GM12872 (cell line): ENCODE measurements around the gene HSPB6.
A peak's percentile ranks its signal among the peaks of the same experiment; 100 is the strongest.

ENCODE experiments used
- TF ChIP-seq, protein P1 (sequence below): IDR thresholded peaks from 3 replicates; pipeline ENCODE4 v1.5.1; 2011; ENCODE audit warnings: low read depth, mild to moderate bottlenecking, low read length, moderate library complexity; ENCODE audit not compliant: insufficient read depth

Gene HSPB6

DNA sequence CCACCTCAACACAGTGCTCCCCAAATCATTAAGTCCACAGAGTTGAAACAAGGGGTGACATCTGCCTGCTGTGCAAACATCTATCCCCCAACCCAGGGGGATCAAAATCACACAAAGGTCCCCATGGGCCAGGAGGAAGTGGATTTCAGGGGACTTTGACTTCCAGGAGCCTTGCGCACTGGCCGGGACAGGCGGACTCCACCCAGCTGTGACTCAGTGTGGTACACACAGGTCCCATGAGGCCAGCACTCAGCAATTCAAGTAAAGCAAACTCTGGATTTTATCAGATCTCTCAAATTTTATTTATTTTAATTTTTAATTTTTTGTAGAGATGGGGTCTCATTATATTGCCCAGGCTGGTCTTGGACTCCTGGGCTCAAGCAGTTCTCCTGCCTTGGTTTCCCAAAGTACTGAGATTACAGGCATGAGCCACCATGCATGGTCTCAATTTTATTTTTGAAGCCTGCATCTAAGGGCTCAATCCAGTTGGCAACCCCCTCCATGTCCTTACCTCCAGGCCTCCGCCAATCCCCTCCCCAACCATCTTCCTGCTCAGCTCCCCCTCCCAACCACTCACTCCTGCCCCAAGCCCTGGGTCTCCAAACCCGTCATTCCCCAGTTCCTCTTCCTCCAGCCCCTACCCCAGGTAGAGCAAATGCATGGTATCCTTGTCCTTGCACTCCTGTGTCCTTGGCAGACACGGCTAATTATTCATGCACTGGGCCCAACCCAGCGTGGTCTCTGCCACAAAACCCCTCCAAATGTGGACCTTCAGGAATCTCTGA is 36.7 kb upstream of the HSPB6 start:
- TF ChIP-seq, protein P1, sequence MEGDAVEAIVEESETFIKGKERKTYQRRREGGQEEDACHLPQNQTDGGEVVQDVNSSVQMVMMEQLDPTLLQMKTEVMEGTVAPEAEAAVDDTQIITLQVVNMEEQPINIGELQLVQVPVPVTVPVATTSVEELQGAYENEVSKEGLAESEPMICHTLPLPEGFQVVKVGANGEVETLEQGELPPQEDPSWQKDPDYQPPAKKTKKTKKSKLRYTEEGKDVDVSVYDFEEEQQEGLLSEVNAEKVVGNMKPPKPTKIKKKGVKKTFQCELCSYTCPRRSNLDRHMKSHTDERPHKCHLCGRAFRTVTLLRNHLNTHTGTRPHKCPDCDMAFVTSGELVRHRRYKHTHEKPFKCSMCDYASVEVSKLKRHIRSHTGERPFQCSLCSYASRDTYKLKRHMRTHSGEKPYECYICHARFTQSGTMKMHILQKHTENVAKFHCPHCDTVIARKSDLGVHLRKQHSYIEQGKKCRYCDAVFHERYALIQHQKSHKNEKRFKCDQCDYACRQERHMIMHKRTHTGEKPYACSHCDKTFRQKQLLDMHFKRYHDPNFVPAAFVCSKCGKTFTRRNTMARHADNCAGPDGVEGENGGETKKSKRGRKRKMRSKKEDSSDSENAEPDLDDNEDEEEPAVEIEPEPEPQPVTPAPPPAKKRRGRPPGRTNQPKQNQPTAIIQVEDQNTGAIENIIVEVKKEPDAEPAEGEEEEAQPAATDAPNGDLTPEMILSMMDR: no peak

DNA sequence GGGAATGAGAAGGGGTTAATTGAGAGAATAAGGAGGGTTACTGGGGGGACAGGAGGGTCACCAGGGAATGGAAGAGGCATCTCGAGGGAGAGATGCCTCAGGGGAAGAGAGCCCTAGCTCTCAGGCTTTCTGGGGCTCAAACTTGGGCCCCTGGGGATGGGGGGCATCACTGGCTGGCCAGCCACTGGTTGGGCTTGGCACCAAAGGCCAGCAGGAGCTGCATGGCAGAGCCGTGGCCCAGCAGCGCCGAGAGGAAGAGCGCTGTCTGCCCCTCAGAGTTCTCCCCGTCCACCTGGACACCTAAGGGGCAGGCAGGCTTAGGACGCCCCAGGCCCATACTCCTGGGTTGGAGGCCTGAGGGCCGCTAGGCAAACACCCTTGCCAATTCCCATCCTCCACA is 36.1 kb upstream of the HSPB6 start:
- TF ChIP-seq, protein P1: no peak

DNA sequence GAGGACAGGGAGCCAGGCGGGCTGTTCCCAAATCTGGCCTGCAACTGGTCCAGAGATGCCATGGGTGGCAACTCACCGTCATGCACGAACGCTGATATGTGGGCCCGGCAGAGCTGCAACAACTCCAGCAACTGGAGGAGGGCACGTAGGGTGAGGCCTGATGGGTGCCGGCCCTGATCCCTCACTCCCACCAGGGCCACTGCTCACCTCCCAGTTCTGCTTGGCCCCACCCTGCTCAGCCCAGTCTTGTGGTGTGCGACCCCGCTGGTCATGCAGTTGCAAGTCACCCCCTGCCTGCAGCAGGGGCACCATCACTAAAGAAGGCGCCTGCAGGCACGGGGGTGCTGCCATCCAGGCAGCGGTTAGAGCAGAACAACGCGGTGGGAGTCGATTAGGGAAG is 35.5 kb upstream of the HSPB6 start:
- TF ChIP-seq, protein P1: no peak

DNA sequence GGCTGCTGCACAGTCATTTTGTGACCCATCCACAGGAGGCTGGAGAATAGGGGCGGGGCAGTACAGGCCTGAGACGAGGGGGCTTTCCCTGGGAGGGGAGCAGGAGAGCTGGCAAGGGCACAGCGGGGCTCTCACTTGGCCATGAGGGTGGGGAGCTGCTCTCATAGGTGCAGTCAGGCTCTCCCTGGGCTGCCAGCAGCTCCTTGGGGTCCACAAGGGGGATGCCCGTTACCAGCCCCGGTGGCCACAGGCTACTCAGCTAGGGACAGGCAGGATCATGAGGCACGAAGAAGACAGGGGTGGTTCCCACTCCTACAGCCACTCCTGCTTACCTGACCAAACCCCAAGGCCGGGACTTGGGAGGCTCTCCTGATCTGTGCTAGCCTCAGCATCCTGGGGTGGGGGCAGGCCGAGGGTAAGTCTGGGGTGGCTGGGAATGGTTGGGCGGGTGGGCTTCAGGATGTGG is 35.0 kb upstream of the HSPB6 start:
- TF ChIP-seq, protein P1: no peak

DNA sequence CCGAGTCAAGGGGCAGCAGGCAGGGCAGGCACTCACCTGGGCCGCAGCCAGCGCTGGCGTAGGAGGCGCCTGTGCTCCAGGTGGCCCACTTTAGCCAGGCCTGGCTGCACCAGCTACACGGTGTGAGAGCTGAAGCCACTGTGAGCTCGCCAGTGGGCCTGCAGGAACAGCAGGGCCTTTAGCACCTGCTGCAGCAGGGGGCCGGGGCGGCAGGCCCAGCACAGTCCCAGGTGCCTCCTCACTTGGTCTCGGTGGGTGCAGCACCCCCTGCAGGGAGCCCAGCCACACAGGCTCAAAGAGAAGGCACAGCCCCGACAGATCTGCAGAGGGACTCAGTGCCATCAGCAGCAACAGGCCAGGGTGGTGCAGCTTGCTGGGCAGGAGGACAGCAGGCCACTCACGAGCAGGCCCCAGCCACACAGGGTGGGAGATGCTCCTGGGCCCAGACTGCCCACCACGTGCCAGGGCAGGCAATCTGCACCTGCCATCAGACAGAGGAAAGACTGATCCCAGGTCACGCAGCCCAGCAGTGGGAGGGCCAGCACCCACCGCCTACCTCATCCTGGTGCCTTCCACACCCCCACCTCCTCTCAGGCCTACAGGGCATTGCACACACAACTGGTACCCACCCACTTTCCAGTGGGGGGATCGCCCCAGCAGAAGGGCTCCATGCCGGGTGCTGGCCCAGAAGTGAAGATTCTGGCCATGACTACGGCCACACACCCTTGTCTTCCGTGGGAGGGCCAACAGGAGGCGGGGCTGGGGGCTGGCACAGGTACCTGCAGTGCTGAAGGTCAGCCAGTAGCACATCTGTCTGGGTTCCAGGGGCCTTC is 34.4 kb upstream of the HSPB6 start:
- TF ChIP-seq, protein P1: peak; percentile 45

DNA sequence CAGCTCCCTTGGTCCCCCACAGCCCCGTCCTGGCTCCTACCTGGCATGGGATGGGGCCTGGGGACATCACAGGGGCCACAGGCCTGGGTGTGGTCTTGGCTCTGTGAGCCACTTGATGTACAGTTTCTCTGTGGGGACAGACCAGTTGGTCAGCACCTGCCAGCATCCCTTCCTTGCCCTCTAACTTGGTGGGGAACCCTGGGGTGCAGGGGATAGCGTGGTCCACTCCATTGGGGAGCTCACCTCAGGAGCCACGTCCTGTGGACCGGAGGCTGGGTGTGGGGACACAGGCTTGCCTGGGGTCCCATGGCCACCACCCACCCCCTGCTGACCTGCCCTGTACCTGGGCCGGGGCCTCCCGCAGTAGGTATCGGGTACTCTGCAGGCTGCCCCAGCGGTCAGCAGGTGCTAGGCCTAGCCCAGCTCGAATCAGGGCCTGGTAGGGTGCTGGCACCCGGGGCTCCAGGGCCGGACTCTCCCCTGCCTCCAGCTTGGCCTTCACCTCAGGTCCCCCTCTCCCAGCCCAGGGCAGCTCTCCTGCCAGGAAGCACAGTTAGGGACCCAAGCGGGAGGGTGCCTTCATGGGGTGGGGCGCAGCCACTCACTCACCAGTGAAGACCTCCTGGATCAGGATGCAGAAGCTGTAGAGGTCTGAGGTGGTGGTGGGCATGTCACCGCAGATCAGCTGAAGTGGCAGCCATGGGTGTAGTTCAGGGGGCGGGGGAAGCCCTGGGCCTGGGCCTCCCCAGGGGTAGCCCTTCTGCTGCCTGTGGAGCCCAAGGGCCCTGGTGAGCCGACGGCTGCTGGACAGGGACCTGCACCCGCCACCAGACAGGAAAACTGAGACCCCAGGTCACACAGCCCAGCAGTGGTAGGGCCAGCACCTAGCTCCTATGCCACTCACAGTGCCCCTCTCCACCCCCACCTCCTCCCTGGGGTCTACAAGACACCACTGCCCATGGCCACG is 33.4 kb upstream of the HSPB6 start:
- TF ChIP-seq, protein P1: no peak
